Measurements from ENCODE around the gene CXCR6.

Gene CXCR6

DNA sequence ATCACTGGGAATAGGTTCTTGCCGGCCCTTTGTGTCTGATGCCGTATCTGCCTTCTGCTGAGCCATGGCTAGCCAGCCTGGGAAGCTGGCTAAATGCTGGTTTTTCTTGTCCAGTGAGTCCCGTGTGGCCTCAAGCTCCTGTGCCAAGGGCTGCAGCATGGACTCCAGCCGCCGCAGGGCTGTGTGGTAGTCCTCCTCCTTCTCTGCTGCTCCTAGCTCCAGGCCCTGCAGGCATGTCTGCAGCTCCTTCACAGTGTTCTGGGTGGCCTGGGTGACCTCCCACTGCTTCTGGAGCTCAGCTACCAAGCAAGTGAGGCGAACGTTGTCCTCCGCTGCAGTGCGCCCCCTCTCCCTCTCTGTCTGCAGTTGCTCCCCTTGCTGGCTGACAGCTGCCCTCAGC is 24.9 kb downstream of the CXCR6 start:
- no peaks in the 10 kb centered on the region for H3K9me3 ChIP-seq (ENCODE audit: control insufficient read depth, insufficient read depth, low read length)
- H4K20me1 ChIP-seq (ENCODE audit: control insufficient read depth, insufficient read depth, low read depth, low read length), result no peaks in the 10 kb centered on the region
- H3K4me1 ChIP-seq (ENCODE audit: control insufficient read depth, low read length), result peaks cover 10% of the 10 kb centered on the region
- no peaks in the 10 kb centered on the region for H3K79me2 ChIP-seq (ENCODE audit: control insufficient read depth, low read length)
- no peak overlapping the region for H3K27ac ChIP-seq (ENCODE audit: low read depth, low read length)
- peaks cover 63% of the 10 kb centered on the region for H3K36me3 ChIP-seq (ENCODE audit: control insufficient read depth, low read length)
- H3K4me3 ChIP-seq (ENCODE audit: low read length), result no peak overlapping the region
- peaks cover 2% of the 10 kb centered on the region; the same call in 1 of the 2 replicates for H3F3A ChIP-seq (ENCODE audit: control insufficient read depth, insufficient read depth)
- TF ChIP-seq EZH2phosphoT487 (IDR thresholded peaks at IDR 0.05; ENCODE audit: borderline replicate concordance, low read length) (no peak), CTCF (IDR thresholded peaks at IDR 0.05; ENCODE audit: low read depth, low read length, poor library complexity, severe bottlenecking) (no peak)
- no peak overlapping the region for H3K4me2 ChIP-seq (ENCODE audit: low read length)
- H3K9me2 ChIP-seq (replicated peaks; ENCODE audit: control insufficient read depth, low read length), result no peaks in the 10 kb centered on the region
- no peaks in the 10 kb centered on the region for H3K27me3 ChIP-seq (ENCODE audit: control insufficient read depth, low read length)

DNA sequence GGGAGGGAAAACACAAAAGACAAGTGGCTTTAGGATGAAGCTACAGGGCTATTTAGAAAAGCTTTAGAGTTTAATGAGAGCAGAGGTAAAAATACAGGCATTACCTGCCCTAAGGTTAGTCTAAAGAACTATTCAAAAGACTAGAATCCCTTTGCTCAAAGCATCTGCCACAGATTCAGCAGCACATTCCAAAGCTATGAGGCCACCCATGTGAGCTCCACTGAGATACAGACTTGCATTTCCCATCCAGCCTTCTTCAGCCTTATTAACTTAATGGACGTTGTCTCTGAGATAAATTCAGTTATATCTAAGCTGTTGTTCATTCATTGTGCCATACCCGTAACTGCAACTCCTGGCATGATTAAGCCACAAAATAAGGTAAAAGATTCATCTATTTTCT is 25.4 kb downstream of the CXCR6 start:
- H3K36me3 ChIP-seq (ENCODE audit: control insufficient read depth, low read length), result peaks cover 58% of the 10 kb centered on the region
- H3K4me2 ChIP-seq (ENCODE audit: low read length), result no peak overlapping the region
- H3K79me2 ChIP-seq (ENCODE audit: control insufficient read depth, low read length), result no peaks in the 10 kb centered on the region
- H3K4me1 ChIP-seq (ENCODE audit: control insufficient read depth, low read length), result peaks cover 10% of the 10 kb centered on the region
- no peaks in the 10 kb centered on the region for H4K20me1 ChIP-seq (ENCODE audit: control insufficient read depth, insufficient read depth, low read depth, low read length)
- no peaks in the 10 kb centered on the region for H3K27me3 ChIP-seq (ENCODE audit: control insufficient read depth, low read length)
- peaks cover 5% of the 10 kb centered on the region; the same call in 1 of the 2 replicates for H3F3A ChIP-seq (ENCODE audit: control insufficient read depth, insufficient read depth)
- H3K4me3 ChIP-seq (ENCODE audit: low read length), result no peak overlapping the region
- H3K9me3 ChIP-seq (ENCODE audit: control insufficient read depth, insufficient read depth, low read length), result no peaks in the 10 kb centered on the region
- H3K27ac ChIP-seq (ENCODE audit: low read depth, low read length), result no peak overlapping the region
- TF ChIP-seq CTCF (IDR thresholded peaks at IDR 0.05; ENCODE audit: low read depth, low read length, poor library complexity, severe bottlenecking), result no peak
- TF ChIP-seq EZH2phosphoT487 (IDR thresholded peaks at IDR 0.05; ENCODE audit: borderline replicate concordance, low read length), result no peak
- H3K9me2 ChIP-seq (replicated peaks; ENCODE audit: control insufficient read depth, low read length), result no peaks in the 10 kb centered on the region

DNA sequence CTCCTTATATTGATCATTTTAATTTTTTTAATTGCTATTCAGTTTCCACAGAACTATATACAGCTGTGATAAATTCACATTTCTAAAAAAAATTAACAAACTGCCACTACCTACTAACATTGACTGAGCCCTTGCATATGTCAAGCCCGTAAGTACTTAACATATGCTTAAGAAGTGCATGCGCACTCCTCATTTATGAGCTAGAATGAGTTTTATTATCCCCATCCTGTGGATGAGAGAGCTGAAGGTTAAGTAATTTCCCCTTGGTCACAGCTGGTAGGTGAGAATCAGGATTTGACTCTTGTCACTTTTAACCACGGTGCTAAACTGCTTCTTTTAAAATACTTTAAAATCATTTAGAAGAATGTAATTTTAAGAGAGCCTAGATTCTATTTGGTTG is 25.9 kb downstream of the CXCR6 start:
- no peaks in the 10 kb centered on the region for H4K20me1 ChIP-seq (ENCODE audit: control insufficient read depth, insufficient read depth, low read depth, low read length)
- H3K27me3 ChIP-seq (ENCODE audit: control insufficient read depth, low read length), result no peaks in the 10 kb centered on the region
- H3K4me3 ChIP-seq (ENCODE audit: low read length), result no peak overlapping the region
- no peak overlapping the region for H3K4me2 ChIP-seq (ENCODE audit: low read length)
- peaks cover 10% of the 10 kb centered on the region for H3K4me1 ChIP-seq (ENCODE audit: control insufficient read depth, low read length)
- H3K27ac ChIP-seq (ENCODE audit: low read depth, low read length), result no peak overlapping the region
- peaks cover 5% of the 10 kb centered on the region; the same call in 1 of the 2 replicates for H3F3A ChIP-seq (ENCODE audit: control insufficient read depth, insufficient read depth)
- H3K9me2 ChIP-seq (replicated peaks; ENCODE audit: control insufficient read depth, low read length), result no peaks in the 10 kb centered on the region
- peaks cover 53% of the 10 kb centered on the region for H3K36me3 ChIP-seq (ENCODE audit: control insufficient read depth, low read length)
- H3K79me2 ChIP-seq (ENCODE audit: control insufficient read depth, low read length), result no peaks in the 10 kb centered on the region
- no peaks in the 10 kb centered on the region for H3K9me3 ChIP-seq (ENCODE audit: control insufficient read depth, insufficient read depth, low read length)
- TF ChIP-seq EZH2phosphoT487 (IDR thresholded peaks at IDR 0.05; ENCODE audit: borderline replicate concordance, low read length) (no peak), CTCF (IDR thresholded peaks at IDR 0.05; ENCODE audit: low read depth, low read length, poor library complexity, severe bottlenecking) (no peak)

All from DOHH2 (cell line).